Measurements from ENCODE around the gene CCDC59.
"Not testable (repeated sequence)": the region's sequence is repeated elsewhere in the genome, so short reads cannot be mapped to it uniquely, and the experiment has no call there.

Gene CCDC59, protein sequence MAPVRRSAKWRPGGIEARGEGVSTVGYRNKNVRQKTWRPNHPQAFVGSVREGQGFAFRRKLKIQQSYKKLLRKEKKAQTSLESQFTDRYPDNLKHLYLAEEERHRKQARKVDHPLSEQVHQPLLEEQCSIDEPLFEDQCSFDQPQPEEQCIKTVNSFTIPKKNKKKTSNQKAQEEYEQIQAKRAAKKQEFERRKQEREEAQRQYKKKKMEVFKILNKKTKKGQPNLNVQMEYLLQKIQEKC

DNA sequence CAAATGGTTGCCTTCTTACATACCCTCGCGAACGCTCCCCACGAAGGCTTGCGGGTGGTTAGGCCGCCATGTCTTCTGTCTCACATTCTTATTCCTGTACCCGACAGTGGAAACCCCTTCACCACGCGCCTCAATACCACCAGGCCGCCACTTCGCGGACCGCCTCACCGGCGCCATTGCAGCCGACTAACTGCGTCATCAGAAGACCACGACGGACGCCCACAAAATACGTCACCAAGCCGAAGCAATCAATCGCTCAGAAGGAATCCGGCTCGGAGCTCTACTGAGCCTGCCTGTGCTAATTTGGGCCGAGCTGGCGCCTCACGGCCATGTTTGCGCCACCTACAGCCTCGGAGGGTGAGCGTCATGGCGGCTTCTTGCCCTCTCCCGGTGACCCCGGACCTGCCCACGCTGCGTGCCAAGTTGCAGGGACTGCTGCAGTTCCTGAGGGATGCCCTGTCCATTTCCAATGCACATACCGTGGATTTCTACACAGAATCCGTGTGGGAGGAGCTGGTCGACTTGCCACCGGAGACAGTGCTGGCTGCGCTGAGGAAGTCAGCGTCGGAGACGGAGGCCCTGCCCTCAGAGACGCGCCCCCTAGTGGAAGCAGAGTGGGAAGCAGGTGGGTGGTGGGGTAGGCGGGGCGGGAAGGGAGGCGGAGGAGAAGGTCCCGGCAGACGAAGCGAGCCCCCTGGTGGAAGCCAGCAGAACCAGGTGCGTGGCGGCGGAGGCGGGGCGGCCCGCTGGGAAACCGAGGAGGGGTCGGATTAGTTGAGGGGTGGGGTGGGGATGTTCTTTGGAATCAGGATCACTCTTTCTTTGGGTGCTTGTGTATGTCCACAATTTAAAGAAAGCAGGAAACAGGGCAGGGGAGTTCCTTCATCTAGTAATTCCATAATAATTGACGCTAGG, at the start of gene CCDC59, which contains the start of gene METTL25:
Gene CCDC59, minus strand, starts transcription at position 188 of the 915 bp plus-strand sequence. Its CDS starts 11 bp downstream, at position 177.
Gene METTL25, plus strand, starts transcription at position 330 of the 915 bp plus-strand sequence. Its CDS starts 37 bp downstream, at position 367.
- DNase-seq (ENCODE audit: low read depth in 2 of 2): peak; percentile 97 to 99

DNA sequence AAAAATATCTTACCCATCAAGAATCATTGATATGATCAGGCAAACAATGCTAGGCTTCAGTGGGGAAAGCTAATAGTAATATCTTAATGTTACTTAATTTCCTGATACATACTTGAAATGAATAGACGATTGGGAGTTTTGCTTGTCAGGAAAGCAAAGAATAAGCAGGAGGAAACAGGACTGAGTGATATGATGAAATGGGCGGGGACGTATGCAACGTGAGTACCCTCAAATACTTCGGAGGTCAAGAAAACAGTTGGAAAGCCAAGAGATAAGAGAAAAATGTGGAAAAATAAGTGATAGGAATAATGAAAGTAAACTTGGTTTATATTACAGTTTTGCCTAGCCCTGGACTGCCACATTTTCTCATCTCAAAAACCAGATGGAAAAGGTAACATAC, 49.3 kb upstream of the CCDC59 start:
- DNase-seq (ENCODE audit: low read depth in 2 of 2): no peak

DNA sequence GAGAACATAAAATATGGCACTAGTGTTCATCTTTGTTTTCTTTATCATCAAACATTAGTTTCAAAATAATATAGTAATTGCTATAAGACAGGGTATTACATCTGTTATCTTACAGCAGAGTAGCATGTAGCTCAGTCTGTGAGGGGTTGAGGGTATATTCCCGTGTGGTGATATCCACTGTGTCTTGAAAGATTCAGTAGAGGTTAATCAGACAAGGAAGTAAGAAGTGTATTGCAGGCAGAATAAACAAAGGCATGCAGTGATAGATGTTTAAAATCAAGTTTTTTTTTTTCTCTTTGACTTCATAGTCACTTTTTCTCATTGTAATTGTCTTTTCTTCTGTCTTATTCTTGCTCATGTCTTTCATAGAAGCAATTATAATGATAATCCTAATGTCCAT, 48.5 kb upstream of the CCDC59 start:
- DNase-seq (ENCODE audit: low read depth in 2 of 2): no peak

DNA sequence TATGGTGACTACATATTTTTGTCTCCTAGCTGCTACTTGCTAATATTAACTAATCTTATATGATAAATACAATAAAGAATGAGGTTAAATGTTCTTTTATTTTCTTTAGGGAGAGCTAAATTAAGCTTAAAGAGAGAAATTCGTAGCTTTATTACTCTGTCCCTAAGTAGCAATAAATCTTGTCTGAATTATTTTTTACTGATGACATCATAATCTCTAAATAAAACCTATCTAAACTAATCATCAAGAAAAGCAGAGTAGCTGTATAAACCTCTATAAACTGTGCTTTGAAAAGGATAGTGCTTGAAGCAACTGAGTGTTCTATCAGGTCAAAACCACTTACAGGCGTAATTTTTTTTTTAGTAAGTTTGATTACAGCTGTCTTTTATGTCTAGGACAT, 42.6 kb upstream of the CCDC59 start:
- no peak for DNase-seq (ENCODE audit: low read depth in 2 of 2)

DNA sequence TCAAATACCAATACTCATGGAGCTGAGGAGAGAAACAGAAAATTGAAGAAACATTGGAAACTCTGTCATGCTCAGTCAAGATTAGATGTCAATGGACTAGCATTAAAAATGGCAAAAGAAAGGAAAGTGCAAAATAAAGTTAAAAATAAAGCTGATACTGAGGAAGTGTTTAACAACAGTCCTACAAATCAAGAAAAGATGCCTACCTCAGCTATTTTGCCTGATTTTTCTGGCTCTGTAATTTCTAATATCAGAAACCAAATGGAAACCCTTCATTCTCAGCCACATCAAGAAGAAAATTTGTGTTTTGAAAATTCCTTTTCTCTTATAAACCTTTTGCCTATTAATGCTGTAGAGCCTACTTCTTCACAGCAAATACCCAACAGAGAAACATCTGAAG, 40.7 kb upstream of the CCDC59 start:
- DNase-seq (ENCODE audit: low read depth in 2 of 2): no peak

DNA sequence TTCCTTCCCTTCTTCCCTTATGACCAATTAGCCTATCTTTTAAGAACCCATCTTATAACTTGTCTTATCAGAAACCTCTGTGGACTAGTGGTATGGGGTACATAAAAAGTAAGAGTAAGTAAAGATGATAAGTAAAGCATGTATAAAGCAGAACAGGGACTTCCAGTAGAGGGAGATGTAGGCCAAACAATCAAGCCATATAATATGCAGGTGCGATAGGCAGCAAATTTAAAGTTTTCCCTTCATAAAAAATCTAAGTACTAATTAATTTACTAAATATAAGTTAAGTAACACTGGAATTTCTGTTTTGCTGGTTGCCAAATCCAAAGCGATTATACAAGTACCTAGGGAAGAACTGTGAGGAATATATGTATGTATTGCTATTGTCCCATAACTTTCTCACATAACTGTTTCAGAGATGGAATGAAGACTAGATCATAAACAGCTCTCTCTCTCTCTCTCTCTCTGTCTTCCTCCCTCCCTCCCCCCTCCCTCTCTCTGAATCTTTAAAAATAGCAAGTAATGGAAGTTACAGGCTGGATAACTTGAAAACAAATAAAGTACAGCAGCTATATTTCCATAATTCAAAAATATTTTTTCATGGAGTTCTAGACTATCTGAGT, 25.9 kb upstream of the CCDC59 start:
- DNase-seq (ENCODE audit: low read depth in 2 of 2): no peak

DNA sequence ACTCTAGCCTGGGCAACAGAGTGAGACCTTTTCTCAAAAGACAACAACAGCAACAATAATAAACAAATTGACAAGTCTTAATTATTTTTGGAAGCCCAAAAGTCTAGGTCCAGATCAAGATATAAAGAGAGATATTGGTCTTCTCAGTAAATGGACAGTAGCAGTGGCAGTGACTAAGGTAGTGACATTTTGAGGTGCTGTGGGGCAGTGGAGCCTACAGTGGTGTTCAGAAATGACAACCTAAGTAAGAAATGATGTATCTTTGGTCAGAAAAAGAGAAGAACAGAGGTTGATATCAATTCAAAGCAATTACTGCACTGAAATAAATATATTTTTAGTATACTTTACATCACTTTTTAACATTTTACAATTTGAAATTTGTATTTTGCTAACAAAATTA, 20.8 kb upstream of the CCDC59 start:
- DNase-seq (ENCODE audit: low read depth in 2 of 2): no peak

DNA sequence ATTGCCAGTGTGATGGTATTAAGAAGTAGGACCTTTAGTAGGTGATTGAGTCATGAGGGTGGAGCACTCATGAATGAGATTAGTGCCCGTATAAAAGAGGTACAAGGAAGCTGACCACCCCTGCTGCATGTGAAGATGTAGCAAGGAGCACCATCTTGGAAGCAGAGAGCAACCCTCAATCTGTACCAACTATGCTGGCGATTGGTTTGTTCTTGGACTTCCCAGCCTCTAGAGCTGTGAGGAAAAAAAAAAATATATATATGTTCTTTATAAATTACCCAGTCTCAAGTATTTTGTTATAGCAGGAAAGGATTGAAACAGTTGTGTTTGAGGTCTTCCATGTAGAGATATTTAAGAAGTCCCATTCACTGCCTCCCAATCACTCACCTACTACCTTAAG, 17.0 kb upstream of the CCDC59 start:
- no peak for DNase-seq (ENCODE audit: low read depth in 2 of 2)

DNA sequence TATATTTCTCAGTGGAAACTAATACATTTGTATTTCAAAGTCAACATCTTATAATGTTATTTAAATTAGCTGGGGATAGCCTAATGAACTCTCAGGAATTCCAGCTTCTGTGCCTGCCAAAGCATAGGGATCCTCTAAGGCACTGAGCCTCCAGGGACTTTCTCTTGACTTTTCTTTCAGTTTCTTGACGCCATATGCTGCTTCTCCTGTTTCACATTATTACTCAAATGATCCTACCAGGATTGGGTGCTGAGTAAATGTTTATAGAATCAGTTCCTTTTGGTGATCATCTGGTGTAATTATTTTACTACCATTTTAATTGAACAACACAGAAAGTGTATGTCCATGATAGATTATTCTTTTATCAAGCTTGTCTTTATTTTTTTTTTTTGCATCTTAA, 8.0 kb upstream of the CCDC59 start:
- no peak for DNase-seq (ENCODE audit: low read depth in 2 of 2)

DNA sequence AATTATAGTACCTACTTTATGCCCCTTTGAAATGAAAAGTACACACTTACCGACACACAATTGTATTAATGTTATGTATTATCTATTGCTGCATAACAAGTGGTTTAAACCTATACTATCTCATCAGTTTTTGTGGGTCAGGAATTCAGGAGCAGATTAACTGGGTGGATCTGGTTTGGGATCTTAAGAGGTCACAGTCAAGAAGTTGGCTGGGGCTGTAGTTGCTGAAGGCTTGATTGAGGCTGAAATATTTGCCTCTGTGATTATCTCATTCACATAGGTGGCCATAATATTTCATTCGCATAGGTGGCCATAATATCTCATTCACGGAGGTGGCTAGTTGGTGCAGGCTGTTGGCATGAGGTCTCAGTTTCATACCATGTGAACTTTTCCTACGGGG, 5.8 kb upstream of the CCDC59 start:
- DNase-seq (ENCODE audit: low read depth in 2 of 2): no peak

DNA sequence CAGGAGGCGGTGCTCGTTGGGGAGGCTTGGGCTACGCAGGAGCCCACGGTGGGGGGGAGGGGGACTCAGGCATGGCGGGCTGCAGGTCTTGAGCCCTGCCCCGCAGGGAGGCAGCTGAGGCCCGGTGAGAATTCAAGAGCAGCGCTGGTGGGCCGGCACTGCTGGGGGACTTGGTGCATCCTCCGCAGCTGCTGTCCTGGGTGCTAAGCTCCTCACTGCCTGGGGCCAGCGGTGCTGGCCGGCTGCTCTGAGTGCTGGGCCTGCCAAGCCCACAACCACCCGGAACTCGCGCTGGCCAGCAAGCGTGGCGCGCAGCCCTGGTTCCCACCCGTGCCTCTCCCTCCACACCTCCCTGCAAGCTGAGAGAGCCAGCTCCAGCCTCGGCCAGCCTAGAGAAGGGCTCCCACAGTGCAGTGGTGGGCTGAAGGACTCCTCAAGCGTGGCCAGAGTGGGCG, 3.3 kb upstream of the CCDC59 start:
- DNase-seq (ENCODE audit: low read depth in 2 of 2): no peak

DNA sequence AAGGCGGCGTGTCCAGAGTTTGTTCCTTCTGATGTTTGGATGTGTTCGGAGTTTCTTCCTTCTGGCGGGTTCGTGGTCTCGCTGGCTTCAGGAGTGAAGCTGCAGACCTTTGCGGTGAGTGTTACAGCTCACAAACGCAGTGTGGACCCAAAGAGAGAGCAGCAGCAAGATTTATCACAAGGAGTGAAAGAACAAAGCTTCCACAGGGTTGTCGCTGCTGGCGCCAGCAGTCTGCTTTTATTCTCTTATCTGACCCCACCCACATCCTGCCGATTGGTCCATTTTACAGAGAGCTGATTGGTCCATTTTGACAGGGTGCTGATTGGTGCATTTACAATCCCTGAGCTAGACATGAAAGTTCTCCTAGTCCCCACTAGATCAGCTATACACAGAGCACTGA, 2.6 kb upstream of the CCDC59 start:
- DNase-seq (ENCODE audit: low read depth in 2 of 2): not testable (repeated sequence)

DNA sequence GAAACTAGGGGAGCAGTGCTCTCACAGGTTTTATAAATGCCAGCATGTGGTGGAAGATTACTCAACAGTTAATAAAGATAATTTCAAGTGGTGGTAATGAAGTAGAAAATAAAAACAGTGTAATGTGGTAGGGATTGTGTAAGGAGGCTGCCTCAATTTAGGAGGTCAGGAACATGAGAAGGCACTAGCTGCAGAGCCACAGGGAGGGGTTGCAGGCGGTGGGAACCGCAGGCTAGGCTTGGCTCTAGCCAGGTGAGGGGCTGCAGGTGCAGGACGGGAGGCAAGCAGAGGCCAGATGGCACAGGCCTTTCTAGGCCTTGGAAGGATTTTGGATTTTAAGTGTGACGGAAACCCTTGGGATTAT, 910 bp upstream of the CCDC59 start:
- DNase-seq (ENCODE audit: low read depth in 2 of 2): no peak

DNA sequence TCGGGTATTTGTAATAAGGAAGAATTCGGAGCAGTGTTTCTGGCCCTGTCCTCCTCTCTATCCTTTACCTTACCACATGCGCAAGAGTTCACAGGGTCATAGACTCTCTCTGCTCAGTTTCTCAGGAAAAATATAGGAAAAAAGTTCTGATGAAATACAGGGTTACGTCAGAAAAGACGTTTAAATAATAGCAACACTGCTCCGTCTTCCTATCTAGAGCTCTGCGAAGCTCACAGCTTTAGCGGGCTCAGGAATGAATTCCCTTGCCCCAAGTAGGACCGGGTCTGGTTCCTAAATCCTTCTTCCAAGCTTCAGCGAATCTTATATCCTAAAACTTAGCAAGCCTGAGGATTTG, 365 bp downstream of the CCDC59 start:
- DNase-seq (ENCODE audit: low read depth in 2 of 2): no peak

DNA sequence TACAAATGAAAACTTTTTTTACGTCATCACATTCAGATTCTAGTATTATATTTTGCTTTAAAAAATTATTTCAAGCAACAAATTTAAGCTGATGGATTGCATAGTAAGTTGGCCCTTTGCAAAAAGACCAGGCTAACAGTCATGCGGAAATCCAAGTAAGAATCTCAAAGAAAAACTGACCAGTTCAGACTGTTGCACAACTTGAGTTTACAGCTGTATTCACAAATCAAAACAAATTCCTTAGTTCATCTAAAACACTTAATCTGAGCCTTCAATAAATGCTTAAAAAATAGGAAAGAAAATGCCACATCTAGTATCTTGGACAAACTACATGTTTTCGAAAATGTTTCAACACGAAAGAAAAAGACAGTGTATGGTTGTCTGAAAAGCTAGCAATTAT, 847 bp downstream of the CCDC59 start:
- no peak for DNase-seq (ENCODE audit: low read depth in 2 of 2)

DNA sequence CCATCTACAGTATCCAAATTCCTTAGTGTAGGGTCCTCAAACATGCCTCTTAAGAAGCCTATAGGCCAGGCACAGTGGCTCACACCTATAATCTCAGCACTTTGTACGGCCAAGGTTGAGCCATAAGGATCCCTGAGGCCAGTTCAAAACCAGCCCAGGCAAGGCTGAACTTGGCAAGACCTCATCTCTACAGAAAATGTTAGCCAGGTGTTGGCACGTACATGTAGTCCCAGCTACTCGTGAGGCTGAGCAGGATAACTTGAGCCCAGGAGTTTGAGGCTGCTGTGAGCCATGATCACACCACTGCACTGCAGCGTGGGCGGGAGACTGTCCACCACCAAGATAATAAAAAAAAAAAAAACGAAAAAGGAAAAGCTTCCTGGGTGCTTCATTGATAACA, 6.8 kb downstream of the CCDC59 start:
- DNase-seq (ENCODE audit: low read depth in 2 of 2): no peak

DNA sequence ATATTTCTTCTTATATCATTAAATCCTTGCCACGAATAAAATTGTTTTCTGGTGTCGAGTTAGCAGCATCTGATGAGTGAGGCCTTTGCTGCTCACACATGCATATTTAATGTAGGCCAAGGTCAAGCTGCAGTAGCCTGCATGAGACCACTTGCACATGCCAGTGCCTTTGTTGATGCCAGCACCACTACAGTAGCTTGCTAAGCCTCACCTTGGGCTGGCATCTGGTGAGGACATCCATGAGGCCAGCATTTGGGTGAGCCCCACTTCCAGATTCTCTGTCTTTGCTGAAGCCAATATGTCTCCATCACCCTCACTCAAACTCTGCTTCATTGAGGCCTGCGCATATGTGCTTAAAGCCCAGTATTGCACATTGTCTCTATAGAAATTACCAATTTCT, 8.0 kb downstream of the CCDC59 start:
- DNase-seq (ENCODE audit: low read depth in 2 of 2): no peak

DNA sequence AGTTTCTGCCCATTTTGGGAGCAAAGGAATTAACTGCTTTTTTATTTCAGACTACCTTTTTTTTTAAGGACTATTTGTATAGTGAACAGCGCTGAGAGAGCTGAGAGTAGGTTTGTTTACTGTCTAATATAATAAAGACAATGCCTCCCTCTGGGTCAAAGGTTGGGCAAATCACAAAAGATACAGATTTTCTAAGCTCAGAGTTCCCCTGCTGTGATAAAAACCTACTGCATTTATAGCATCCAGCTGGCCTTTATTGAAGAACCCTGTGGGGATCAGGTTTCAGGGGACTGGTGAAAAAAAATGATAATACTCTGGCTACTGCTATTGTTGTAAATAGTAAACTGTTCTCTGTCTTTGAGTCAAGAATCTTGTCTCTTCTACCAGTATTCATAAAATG, 28.7 kb downstream of the CCDC59 start:
- no peak for DNase-seq (ENCODE audit: low read depth in 2 of 2)

DNA sequence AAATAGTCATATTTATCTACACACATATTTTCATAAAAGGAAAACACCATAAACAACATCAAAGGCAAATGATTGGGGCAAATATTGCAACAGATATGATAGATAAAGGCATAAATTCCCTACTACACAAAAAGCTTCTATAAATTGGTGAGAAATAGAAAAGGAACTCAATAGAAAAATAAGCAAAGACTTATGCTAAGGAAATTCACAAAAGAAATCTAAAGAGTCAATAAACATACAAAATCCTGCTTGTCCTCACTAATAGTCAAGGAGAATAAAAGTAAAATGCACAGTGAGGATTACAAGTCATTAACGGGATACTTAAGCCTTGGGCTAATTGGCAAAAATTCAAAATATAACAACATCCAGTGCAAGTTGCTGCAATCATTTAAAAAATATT, 30.3 kb downstream of the CCDC59 start:
- DNase-seq (ENCODE audit: low read depth in 2 of 2): no peak

DNA sequence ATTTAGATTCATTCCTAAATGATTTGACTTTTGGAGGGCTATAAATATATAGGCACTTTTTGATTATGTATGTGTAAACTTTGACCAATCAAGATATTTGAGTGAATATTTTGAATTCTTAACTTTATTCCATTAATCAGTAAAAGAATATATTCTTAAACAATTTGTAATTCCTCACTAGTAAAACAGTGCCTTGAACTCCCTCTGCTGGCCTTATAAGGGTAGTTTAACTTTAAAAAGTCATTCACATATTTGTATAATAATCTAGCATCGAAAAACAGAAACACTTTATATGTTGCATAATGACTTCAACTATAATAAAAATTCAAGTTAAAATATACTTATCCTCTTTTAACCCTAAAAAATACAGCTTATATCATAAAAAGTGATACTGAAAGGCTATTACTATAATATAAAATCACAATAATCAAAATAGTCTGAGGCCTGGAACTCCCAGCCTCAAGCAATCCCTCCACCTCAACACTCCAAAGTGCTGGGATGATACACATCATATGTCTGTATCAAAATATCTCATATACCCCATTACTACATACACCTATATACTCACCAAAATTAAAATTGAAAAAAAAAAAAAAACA, 31.2 kb downstream of the CCDC59 start:
- no peak for DNase-seq (ENCODE audit: low read depth in 2 of 2)

DNA sequence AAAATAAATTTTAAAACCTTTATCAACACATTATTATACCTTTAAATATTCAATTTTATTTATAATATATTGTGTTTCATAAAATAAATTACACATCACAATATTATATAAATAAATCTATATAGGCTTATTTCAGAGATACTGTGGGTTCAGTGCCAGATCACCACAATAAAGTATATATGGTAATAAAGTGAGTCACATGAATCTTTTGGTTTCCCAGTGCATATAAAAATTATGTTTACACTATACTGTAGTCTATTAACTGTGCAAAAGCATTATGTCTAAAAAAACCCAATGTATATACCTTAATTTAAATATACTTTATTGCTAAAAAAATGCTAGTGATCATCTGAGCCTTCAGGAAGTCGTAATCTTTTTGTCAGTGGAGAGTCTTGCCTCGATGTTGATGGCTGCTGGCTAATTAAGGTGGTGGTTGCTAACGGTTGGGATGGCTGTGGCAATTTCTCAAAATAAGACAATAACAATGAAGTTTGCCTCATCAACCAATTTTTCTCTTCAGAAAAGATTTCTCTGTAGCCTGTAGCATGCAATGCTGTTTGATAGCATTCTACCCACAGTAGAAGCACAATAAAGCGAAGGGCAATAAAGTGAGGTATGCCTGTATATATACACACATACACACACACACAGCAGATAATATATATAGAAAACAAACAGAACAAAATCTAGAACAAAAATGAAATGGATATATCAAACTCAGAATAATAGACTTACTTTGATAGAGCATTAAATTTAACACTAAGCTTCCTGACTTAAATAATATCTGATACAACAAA, 32.4 kb downstream of the CCDC59 start:
- DNase-seq (ENCODE audit: low read depth in 2 of 2): no peak

DNA sequence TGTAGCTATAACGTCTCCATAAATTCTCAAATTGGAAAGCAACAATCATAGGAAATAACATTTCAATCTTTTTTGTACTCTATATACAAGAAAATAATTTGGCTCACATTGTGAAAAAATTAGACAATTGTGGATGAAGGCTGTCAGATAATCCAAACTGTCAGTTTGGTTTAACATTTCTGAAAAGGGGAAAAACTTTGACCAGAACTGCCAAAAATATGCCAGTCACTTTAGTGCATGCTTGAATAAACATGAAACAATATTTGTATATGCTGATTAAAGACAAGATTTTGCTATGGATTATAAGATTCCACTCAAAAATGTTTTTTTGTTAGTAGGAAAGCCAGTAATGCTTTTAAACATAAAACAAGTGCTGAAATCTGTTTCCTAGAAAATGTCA, 38.9 kb downstream of the CCDC59 start:
- no peak for DNase-seq (ENCODE audit: low read depth in 2 of 2)

All from stimulated activated CD4-positive, alpha-beta T cell treated with anti-CD3 and anti-CD28 coated beads, Interleukin-1b, Interleukin-23, amount 100 ng/mL, for 4 hours (primary cell).